Stimulated activated CD8-positive, alpha-beta memory T cell treated with anti-CD3 and anti-CD28 coated beads, Interleukin-12 subunit alpha, Interleukin-12 subunit beta, amount 100 ng/mL, for 1 hour (primary cell): ENCODE data around the gene SUMF2.
"Not testable (repeated sequence)": the region's sequence is repeated elsewhere in the genome, so short reads cannot be mapped to it uniquely, and the experiment has no call there.

Source experiments
- DNase-seq: peaks from one replicate; pipeline ENCODE4 v3.0.0-alpha.2; 2020; ENCODE audit warnings: low read depth

Gene SUMF2

DNA sequence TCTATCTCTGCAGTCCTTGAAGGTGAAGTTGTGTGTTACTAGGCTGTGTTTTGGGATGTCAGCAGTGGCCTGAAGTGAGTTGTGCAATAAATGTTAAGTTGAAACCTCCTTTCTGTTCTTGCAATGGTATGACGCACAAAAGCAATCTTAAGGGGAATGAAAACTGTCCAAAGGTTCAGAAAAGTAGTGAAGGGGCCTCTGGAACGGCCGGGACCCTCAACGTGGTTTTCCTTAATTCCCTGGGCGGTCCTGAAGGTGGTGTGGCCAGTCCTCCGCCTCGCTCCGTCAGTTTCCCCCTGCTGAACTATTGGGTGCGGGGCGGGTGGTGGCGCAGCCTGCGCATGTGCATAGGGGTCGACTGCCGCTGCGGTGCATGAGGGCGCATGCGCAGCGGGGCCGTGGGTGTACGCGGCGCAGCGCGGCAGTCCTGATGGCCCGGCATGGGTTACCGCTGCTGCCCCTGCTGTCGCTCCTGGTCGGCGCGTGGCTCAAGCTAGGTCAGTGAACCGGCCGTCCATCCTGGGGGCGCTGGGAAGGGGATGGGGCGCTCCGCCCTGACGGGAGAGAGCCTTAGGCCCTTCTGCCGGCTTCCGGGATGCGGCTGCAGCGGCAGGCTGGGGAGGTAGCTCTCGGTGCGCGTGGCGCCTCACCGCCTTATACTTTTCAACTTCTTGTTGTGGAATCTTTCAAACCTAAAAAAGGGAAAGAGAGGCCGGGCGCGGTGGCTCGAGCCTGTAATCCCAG lies at the start of gene SUMF2:
Gene SUMF2 (plus strand): TSS at position 405 of the 744 bp plus-strand sequence. CDS start 26 bp downstream, at position 431.
- peak; percentile 85 for DNase-seq

DNA sequence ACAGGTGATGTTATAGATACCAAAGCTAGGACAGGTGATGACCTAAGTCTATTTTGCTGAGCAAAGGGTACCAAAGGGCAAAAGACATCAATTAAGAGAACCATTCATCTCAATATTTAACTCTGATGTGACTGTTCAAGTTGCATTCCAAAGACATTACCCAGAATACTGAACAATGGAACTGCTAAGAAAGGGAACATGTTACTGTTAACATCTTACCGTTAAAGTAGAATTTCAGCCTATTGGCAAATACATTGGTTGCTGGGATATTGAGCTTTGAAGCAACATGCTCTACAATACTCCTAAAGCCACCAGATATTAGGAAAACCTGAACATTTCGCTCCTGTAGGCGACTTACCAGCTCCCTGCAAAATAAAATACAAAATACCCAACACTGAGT lies 47.1 kb upstream of the SUMF2 start:
- not testable (repeated sequence) for DNase-seq

DNA sequence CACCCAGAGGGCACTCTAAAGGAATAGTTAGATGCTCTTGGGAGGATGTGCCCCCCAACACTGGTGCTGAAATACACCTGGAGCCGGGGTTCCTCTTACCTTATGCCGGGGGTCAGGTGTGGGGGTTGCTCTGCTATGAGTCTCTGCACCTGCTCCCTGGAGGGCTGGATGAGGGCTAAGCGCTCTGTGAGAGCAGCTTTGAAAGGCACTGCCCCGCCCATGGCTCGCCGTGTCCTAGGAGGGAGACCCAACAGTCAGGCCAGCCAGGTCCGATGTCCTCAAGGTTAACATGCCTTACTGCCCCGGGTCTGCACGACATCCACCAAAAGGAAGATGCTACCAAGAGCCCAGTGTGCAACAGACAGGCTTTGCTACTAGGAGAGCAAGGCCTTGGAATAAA lies 44.6 kb upstream of the SUMF2 start:
- no peak for DNase-seq

DNA sequence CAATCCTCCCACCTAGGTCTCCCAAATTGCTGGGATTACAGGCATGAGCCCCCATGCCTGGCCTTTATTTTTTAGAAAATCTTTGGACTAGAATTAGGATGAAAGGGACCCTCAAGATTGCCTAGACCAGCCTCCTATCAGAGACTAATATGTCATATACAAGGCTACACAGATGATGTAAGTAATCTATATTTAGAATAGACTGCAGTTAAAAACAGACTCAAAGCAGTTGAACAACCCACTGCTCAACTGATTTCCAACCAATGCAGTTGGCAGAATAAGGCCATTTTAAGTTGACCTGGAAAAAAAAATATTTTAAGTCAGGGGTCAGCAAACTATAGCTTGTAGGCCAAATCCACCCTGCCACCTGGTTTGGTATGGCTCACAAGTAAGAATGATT lies 40.6 kb upstream of the SUMF2 start:
- DNase-seq = no peak

DNA sequence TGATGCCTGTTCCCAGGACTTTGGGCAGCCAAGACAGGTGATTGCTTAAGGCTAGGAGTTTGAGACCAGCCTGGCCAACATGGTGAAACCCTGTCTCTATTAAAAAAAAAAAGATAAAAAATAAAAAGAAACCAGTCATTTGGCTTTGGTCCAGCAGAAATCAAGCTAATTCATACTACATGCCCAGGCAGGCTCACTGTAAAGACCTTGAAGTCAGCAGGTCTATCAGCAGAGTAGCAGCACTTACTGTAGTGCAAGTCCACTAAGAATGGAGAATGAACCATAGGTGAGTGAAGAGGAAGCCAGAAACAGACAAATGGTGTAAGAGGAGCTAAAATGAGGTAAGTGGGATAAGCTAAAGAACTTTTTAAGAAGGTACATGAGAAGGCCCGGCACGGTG lies 37.5 kb upstream of the SUMF2 start:
- no peak for DNase-seq

DNA sequence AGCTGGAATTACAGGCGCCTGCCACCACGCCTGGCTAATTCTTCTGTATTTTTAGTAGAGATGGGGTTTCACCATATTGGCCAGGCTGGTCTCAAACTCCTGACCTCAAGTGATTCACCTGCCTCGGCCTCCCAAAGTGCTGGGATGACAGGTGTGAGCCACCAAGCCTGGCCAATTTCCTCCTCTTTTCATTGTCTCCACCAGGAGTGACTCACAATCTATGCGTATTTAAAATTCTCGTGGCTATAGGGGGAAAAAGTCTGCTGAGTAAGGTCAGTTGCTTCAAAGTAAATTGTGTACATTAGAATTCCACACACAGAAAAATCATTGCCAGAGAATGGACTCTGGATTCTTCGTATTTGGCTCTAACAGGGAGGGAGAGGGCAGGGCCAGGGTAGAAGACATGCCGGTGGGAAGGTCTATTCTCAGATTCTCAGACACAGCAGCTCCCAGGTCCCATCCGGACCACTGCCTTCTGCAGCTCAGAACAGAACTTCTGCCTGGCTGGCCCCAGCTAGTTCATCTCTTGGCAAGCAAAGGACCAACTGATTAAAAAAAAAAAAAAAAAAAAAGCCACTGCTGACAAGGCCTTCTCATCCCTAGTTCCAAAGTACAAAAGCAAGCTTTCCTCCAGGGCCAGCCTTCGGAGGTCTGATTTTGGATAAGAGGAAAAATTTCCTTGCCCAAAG lies 35.0 kb upstream of the SUMF2 start:
- no peak for DNase-seq

DNA sequence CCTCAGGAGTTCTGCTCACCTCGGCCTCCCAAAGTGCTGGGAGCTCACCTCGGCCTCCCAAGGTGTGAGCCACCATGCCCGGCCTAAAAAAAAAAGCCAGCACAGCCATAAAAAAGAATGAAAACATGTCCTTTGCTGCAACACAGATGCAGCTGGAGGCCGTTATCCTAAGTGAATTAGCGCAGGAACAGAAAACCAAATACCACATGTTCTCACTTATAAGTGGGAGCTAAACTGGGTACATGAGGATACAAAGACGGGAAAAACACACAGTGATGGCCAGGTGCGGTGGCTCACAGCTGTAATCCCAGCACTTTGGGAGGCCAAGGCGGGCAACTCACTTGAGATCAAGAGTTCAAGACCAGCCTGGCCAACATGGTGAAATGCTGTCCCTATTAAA lies 33.7 kb upstream of the SUMF2 start:
- no peak for DNase-seq

DNA sequence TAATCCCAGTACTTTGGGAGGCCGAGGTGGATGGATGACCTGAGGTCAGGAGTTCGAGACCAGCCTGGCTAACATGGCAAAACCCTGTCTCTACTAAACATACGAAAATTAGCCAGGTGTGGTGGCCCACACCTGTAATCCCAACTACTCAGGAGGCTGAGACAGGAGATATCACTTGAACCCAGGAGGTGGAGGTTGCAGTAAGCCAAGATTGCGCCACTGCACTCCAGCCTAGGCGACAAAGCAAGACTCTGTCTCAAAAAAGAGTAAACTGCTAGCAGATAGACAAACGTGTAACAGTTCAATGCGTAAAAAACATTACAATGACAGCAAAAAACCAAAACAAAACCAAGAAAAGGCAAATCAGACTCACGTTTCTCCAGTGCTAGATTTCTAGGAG lies 32.5 kb upstream of the SUMF2 start:
- DNase-seq = not testable (repeated sequence)

DNA sequence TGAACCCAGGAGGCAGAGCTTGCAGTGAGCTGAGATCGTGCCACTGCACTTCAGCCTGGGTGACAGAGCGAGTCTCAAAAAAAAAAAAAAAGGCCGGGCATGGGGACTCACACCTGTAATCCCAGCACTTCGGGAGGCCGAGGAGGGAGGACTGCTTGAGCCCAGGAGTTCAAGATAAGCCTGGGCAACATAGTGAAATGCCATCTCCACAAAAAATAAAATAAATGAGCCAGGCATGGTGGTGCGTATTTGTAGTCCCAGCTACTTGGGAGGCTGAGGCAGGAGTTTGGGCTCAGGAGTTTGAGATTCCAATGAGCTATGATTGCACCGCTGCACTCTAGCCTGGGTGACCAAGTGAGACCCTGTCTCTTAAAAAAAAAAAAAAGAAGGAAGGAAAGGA lies 31.5 kb upstream of the SUMF2 start:
- not testable (repeated sequence) for DNase-seq

DNA sequence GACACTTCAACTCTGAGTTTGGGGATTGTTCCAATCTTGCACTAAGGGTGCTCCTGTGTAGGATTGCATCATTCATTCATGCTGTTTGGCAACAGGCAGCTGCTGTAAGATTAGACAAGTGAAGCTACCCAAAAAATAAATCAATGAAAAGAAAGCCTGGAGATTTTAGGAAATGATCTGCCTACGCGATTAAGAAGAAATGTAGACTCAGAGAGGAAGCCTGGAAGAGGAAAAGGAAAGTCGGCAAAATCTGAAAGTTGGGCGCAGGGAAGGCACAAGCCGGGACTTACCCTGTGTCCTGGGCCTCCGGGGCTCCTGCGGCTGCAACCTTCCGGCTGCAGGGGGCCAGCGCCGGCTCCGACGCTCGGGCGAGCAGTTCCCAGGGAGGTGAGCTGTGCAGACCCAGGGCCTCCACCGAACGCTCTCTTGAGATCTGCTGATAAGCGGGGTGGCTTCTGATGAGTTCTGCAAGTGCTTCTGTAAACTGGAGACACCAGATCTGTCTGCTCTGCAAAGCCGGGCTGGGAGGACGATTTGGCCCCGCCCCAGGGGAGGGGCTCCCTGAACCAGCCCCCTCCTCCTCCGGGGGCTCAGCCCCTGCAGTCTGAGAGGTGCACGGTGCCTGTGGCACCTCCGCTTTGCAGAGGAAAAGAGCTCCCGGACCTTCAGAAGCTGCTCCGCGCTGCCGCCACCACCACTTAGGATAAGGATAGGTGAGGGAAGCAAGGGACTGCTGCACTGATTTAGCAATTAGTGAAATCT lies 30.2 kb upstream of the SUMF2 start:
- DNase-seq = peak; percentile 47

DNA sequence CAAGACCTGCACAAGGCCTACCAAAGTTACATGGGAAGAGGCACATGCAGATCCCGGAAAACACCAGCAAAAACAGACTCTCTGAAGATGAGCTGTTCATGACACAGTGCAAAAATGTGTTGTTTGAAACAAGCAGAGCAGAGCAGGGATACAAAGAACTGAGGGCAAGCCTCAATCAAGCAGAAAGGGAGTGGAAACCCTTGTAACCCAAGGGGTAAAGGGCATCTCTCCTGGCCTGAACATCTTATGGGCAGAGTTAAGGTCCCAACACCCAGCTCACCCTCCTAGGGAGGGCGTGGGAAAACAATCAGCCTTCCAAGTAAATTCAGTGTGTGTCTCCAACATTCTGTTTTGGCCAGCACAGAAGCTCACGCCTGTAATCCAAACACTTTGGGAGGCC lies 23.4 kb upstream of the SUMF2 start:
- no peak for DNase-seq

DNA sequence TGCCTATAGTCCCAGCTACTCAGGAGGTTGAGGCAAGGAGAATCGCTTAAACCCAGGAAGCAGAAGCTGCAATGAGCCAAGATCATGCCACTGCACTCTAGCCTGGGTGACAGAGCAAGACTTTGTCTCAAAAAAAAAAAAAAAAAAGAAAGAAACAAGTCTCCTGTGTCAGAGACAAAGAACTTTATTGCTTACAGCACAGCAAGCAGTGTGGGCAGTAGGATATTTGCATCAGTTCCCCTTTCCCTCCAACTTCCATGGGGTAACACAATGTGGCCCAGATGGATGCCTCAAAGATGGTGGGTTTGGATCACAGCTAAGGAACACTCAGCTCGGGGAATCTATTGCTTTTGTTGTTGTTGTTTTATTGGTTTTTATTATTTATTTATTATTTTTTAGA lies 18.3 kb upstream of the SUMF2 start:
- not testable (repeated sequence) for DNase-seq

DNA sequence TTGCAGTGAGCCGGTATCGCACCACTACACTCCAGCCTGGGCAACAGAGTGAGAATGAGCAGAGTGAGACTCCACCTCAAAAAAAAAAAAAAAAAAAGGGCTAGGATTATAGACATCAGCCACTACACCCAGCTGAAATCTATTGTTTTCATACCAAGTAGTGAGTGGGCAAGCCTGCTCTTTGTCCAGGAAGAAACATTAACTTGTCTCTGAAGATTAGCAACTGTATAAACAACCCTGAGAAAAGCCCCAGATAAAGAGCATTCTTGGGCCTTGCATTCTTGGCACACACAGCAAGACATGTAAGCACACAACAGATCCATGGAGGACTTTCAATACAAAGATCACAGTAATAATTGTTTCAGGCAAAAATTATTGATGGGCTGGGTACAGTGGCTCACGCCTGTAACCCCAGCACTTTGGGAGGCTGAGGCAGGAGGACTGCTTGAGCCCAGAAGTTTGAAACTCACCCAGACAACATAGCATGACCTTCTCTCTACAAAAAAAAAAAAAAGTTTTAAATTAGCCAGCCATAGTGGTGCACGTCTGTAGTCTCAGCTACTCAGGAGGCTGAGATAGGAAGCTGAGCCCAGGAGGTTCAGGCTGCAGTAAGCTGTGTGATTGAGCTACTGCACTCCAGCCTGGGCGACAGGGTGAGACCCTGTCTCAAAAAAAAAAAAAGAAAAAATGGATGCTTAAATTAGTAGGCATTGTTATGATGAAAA lies 17.2 kb upstream of the SUMF2 start:
- DNase-seq = no peak

DNA sequence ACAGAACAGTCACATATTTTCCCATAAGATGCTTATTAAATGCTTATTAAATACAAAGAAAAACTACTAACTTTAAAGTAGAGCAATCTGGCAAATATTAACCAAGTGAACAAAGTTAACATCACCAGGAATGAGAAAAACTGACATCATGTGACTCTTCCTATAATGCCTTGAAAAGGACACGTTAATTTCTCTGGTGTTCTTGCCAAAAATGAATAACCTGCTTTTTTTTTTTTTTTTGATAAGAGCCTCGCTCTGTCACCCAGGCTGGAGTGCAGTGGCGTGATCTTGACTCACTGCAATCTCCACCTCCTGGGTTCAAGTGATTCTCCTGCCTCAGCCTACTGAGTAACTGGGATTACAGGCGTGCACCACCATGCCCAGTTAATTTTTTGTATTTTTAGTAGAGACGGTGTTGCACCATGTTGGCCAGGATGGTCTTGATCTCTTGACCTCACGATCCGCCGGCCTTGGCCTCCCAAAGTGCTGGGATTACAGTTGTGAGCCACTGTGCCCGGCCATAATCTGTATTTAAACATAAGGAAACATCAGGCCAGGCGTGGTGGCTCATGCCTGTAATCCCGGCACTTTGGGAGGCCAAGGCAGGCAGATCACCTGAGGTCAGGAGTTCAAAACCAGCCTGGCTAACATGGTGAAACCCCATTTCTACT lies 16.5 kb upstream of the SUMF2 start:
- DNase-seq = not testable (repeated sequence)

DNA sequence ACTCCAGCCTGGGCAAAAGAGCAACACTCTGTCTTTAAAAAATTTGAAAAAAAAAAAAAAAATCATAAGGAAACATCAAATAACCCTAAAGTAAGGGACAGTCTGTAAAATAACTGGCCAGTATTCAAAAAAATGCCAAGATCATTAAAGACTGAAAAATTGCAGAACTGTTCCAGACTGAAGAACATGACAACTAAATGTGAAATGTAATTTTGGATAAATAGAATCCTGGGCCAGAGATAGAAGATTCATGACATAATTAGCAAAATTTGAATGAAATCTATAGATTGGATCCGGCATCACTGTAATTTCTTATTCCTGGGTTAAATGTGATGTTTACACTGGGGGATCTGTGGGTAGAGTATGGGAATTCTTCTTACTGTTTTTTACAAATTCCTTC lies 15.8 kb upstream of the SUMF2 start:
- no peak for DNase-seq

DNA sequence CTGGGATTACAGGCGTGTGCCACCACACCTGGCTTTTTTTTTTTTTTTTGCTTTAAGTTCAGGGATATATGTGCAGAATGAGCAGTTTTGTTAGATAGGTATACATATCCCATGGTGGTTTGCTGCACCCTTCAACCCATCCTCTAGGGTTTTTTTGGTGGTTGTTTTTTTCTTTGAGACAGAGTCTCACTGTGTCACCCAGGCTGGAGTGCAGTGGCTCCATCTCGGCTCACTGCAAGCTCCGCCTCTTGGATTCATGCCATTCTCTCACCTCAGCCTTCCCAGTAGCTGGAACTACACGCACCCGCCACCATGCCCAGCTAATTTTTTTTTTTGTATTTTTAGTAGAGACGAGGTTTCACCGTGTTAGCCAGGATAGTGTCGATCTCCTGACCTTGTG lies 15.3 kb upstream of the SUMF2 start:
- not testable (repeated sequence) for DNase-seq

DNA sequence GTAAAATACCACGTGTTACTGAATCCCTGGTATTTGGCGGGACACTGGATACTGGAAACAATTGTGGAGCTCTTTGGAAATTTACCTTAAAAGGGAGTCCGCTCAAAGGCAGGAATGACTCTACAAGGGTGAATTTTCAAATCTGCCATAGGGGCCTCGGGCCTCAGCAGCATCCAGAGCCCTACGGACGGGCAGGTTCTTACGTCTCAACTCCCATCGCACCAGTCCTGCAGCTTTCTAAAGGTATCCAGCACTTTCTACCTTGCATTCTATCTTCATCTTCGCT lies 13.1 kb upstream of the SUMF2 start:
- DNase-seq = no peak

DNA sequence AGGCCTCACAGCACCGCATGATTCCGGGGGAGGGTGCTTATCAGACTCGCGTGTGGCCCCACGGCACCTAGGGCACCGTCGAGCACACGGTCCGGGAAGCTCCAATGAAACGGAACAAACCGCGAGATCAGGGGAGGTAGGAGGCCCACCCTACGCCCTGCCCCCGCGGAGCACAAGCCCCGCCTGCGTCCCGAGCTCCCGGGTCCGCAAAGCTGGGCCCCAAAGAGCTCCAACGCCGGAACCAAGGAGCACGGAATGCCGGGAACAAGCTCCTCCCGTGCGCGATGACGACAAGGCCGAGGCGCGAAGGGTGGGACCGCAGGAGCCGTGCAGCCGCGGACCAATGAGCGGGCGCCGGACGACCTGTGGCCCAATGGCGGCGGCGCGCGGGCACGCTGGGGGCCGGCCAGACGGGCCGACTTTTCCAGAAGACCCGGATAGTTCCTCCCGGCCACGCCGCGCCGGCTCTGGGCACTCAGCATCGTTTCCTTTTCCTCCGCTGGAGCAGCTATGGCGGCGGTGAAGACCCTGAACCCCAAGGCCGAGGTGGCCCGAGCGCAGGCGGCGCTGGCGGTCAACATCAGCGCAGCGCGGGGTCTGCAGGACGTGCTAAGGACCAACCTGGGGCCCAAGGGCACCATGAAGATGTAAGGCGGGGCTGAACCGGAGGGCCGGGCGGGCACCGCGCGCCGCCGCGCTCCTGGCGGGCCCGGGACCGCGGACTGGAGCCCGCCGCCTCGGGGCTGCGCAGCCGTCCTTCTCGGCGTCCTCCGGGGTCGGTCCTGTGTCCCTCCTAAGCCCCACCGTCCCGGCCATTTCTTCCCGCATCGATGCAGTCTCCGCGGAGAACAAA lies 12.5 kb upstream of the SUMF2 start, which contains the start of the genes CCT6A and PSPH:
Gene CCT6A (plus strand): TSS at position 427 of the 853 bp plus-strand sequence. CDS start 84 bp downstream, at position 511.
Gene PSPH (minus strand): TSS at position 106 of the 853 bp plus-strand sequence. CDS start 30,232 bp downstream, outside the sequence.
- DNase-seq = peak; percentile 80

DNA sequence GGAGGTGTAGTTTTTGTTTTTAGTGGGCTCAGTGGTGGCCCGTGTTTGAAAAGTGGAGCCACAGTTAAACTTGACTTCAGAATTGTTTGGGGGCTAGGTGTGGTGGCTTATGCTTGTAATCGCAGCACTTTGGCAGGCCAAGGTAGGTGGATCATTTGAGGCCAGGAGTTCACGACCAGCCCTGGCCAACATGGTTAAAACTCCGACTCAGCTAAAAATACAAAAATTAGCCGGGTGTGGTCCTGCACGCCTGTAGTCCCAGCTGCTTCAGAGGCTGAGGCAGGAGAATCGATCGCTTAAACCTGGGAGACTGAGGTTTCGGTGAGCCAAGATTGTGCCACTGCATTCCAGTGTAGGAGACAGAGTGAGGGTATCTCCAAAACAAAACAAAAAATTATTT lies 10.7 kb upstream of the SUMF2 start:
- no peak for DNase-seq

DNA sequence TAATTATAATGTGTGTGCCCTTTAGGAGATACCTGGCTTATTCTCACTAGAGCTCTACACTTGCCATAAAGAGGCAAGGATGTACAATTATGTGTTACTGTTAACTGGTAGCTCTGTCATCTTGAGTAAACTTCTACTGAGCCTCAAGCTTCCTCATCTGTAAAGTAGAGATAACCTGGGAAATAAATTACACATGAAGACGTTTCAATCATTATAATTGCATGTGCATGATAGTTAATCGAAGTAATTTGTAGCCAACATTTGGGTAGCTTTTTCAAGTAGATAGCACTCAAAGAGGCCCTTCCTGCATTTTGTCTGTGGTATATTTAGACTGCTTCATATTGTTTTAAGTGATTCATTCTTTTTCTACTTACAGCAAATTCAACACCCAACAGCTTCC lies 10.1 kb upstream of the SUMF2 start:
- no peak for DNase-seq

DNA sequence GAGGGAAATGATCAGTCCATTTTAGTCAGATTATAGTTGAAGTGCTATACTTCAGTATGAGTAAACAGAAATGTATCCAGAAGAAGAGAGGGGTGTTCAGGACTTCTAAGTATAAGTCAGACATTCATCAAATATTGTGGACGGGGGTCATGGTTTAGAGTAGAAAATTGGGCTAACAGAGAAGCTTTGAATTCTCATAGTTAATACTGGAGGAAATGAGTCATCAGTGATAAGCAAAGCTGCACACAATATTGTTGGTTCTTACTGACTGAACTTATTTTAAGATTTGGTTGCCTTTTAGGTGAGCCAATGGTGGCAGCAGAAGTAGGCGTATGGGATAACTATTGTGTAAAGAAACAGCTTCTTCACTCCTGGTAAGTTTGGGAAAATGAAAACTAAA lies 1.7 kb upstream of the SUMF2 start:
- no peak for DNase-seq
